Measurements from ENCODE around the gene DDX54. TPM values are rescaled to one million over a fixed set of nuclear protein-coding genes. Genes with fewer than 3 reads are reported as not detected.

The DDX54 gene
- total RNA-seq, 1 donor from 2014 or later, result 40.5 TPM

GRCh38 chr12:113115455-113116126 lies 69.7 kb downstream of the DDX54 start:
- Histone ChIP-seq H3K27me3 (ENCODE audit: control insufficient read depth, insufficient read depth, low read length) (peaks cover 1% of the 10 kb centered on the region), H3K36me3 (ENCODE audit: control insufficient read depth, insufficient read depth, low read length) (no peaks in the 10 kb centered on the region), H3K4me3 (ENCODE audit: low read depth, low read length) (no peak overlapping the region)
- no peak for TF ChIP-seq CTCF (IDR thresholded peaks at IDR 0.05; ENCODE audit: insufficient read depth, low read length, severe bottlenecking)
- DNase-seq (ENCODE audit: low read depth) (no peak), FAIRE-seq (no peak)

GRCh38 chr12:113114447-113115178 lies 70.7 kb downstream of the DDX54 start:
- no peak for DNase-seq (ENCODE audit: low read depth)
- FAIRE-seq, result no peak
- Histone ChIP-seq H3K27me3 (ENCODE audit: control insufficient read depth, insufficient read depth, low read length) (peaks cover 2% of the 10 kb centered on the region), H3K4me3 (ENCODE audit: low read depth, low read length) (no peak overlapping the region), H3K36me3 (ENCODE audit: control insufficient read depth, insufficient read depth, low read length) (no peaks in the 10 kb centered on the region)
- no peak for TF ChIP-seq CTCF (IDR thresholded peaks at IDR 0.05; ENCODE audit: insufficient read depth, low read length, severe bottlenecking)

GRCh38 chr12:113113397-113113796 lies 71.9 kb downstream of the DDX54 start:
- no peak for DNase-seq (ENCODE audit: low read depth)
- no peak for TF ChIP-seq CTCF (IDR thresholded peaks at IDR 0.05; ENCODE audit: insufficient read depth, low read length, severe bottlenecking)
- no peak for FAIRE-seq
- no peaks in the 10 kb centered on the region for H3K36me3 ChIP-seq (ENCODE audit: control insufficient read depth, insufficient read depth, low read length)
- peaks cover 4% of the 10 kb centered on the region for H3K27me3 ChIP-seq (ENCODE audit: control insufficient read depth, insufficient read depth, low read length)
- H3K4me3 ChIP-seq (ENCODE audit: low read depth, low read length), result no peak overlapping the region

GRCh38 chr12:113112043-113112899 lies 73.0 kb downstream of the DDX54 start:
- DNase-seq (ENCODE audit: low read depth) (no peak), FAIRE-seq (no peak)
- H3K36me3 ChIP-seq (ENCODE audit: control insufficient read depth, insufficient read depth, low read length), result no peaks in the 10 kb centered on the region
- H3K27me3 ChIP-seq (ENCODE audit: control insufficient read depth, insufficient read depth, low read length), result peaks cover 4% of the 10 kb centered on the region
- H3K4me3 ChIP-seq (ENCODE audit: low read depth, low read length), result no peak overlapping the region
- no peak for TF ChIP-seq CTCF (IDR thresholded peaks at IDR 0.05; ENCODE audit: insufficient read depth, low read length, severe bottlenecking)

GRCh38 chr12:113111247-113111646 lies 74.0 kb downstream of the DDX54 start:
- no peaks in the 10 kb centered on the region for H3K36me3 ChIP-seq (ENCODE audit: control insufficient read depth, insufficient read depth, low read length)
- H3K27me3 ChIP-seq (ENCODE audit: control insufficient read depth, insufficient read depth, low read length), result peaks cover 4% of the 10 kb centered on the region
- no peak for DNase-seq (ENCODE audit: low read depth)
- no peak for TF ChIP-seq CTCF (IDR thresholded peaks at IDR 0.05; ENCODE audit: insufficient read depth, low read length, severe bottlenecking)
- FAIRE-seq, result no peak
- H3K4me3 ChIP-seq (ENCODE audit: low read depth, low read length), result no peak overlapping the region

Measured in bronchial epithelial cell (primary cell).